ENCODE data around the gene RGS9BP.

DNA sequence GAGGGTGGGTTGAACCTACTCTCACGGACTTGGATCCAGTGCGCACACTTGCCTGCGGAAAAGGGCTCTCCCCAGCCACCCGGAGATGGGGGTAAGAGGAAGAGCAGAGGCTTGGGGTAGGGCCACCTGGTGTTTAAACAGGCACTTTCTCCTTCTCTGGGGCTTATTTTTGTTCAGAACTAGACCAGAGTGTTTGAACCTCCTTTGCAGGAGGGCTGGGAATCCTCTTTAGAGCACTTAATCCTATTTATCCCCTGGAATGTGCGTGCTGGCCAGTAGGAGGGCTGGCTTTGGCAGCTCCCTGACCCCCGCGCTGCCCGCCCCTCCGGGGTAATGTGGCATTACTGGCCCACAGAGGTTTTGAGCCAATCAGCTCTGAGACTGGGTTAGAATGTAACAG is 2.0 kb downstream of the RGS9BP start:
- TF ChIP-seq POLR2AphosphoS5 (IDR thresholded peaks at IDR 0.05; ENCODE audit: low read depth) (no peak), CTCF (IDR thresholded peaks at IDR 0.05; ENCODE audit: insufficient read depth, low read length) (no peak), SPI1 (IDR thresholded peaks at IDR 0.05; ENCODE audit: borderline replicate concordance, low read depth) (no peak), GABPA (IDR thresholded peaks at IDR 0.05; ENCODE audit: low read depth) (no peak)
- TF ChIP-seq, protein P1, sequence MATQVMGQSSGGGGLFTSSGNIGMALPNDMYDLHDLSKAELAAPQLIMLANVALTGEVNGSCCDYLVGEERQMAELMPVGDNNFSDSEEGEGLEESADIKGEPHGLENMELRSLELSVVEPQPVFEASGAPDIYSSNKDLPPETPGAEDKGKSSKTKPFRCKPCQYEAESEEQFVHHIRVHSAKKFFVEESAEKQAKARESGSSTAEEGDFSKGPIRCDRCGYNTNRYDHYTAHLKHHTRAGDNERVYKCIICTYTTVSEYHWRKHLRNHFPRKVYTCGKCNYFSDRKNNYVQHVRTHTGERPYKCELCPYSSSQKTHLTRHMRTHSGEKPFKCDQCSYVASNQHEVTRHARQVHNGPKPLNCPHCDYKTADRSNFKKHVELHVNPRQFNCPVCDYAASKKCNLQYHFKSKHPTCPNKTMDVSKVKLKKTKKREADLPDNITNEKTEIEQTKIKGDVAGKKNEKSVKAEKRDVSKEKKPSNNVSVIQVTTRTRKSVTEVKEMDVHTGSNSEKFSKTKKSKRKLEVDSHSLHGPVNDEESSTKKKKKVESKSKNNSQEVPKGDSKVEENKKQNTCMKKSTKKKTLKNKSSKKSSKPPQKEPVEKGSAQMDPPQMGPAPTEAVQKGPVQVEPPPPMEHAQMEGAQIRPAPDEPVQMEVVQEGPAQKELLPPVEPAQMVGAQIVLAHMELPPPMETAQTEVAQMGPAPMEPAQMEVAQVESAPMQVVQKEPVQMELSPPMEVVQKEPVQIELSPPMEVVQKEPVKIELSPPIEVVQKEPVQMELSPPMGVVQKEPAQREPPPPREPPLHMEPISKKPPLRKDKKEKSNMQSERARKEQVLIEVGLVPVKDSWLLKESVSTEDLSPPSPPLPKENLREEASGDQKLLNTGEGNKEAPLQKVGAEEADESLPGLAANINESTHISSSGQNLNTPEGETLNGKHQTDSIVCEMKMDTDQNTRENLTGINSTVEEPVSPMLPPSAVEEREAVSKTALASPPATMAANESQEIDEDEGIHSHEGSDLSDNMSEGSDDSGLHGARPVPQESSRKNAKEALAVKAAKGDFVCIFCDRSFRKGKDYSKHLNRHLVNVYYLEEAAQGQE (IDR thresholded peaks at IDR 0.05; ENCODE audit: insufficient replicate concordance, low read depth), result no peak
